GM12801 (cell line): Measurements from ENCODE around the gene RBPJ.

Experiments used
- TF ChIP-seq, protein P1 (sequence below): IDR thresholded peaks from one replicate; pipeline ENCODE4 v1.5.1; 2011; ENCODE audit warnings: control low read depth; ENCODE audit not compliant: insufficient read length; ENCODE audit errors: extremely low read depth

The RBPJ gene

DNA sequence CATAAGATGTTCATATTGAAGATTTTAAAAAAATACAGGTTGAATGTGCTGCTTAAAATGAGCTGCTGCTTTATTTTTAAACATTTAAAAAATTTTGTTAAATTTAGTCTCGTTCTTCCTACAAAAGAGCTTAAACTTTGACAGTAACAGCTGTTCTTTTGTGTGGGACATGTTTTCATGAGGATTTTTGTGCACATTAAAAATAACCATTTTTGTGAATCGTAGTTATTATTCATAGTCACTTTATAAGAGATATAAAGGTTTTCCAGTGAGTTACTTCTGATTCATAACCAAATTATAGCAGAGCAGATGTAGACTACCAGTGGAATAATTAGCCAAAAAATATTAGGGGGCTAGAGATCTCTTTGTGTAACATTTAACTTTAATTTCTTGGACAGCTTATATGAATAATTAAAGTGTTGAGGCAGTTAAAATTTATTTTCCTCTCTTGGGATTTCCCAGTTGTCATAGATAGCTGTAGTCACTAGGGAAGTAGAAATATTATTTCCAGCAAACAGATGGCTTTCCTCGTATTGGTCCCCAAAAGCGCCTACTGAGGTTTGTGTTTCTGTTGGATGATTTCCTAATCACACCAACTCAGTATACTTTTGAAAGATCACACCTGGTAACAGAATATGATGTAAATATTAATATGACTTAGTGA lies 24.2 kb downstream of the RBPJ start:
- TF ChIP-seq, protein P1, sequence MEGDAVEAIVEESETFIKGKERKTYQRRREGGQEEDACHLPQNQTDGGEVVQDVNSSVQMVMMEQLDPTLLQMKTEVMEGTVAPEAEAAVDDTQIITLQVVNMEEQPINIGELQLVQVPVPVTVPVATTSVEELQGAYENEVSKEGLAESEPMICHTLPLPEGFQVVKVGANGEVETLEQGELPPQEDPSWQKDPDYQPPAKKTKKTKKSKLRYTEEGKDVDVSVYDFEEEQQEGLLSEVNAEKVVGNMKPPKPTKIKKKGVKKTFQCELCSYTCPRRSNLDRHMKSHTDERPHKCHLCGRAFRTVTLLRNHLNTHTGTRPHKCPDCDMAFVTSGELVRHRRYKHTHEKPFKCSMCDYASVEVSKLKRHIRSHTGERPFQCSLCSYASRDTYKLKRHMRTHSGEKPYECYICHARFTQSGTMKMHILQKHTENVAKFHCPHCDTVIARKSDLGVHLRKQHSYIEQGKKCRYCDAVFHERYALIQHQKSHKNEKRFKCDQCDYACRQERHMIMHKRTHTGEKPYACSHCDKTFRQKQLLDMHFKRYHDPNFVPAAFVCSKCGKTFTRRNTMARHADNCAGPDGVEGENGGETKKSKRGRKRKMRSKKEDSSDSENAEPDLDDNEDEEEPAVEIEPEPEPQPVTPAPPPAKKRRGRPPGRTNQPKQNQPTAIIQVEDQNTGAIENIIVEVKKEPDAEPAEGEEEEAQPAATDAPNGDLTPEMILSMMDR: no peak

DNA sequence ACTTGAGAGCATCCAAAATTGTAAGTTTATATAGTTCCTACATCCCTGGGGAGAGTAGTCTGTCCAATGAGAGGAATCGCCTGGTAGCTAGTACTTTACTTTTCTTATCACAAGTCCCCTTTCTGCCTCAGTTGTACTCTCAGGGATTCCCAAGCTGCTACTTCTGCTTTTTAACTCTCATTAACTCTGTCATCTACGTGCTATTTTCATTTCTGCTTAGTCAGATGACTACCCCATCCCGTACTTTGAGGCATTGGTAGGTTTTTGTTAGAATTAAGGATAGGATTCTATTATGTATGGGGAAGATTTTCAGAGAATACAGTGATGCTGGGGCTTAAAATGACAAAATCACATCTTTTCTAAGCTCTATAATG lies 24.7 kb downstream of the RBPJ start:
- TF ChIP-seq, protein P1: no peak

GRCh38 chr4:26346203-26346620 lies 25.4 kb downstream of the RBPJ start:
- TF ChIP-seq, protein P1: no peak

GRCh38 chr4:26349496-26349895 lies 28.7 kb downstream of the RBPJ start:
- TF ChIP-seq, protein P1: no peak

- TF ChIP-seq, protein P1: no peak
Measured at GRCh38 chr4:26351685-26352084, 30.9 kb downstream of the RBPJ start.

GRCh38 chr4:26354491-26354890 lies 33.7 kb downstream of the RBPJ start:
- TF ChIP-seq, protein P1: no peak

GRCh38 chr4:26355392-26356052 lies 34.7 kb downstream of the RBPJ start:
- TF ChIP-seq, protein P1: no peak
